ENCODE results near the gene CDC42BPA.

The CDC42BPA gene

GRCh38 chr1:227174164-227174563 lies 144.1 kb downstream of the CDC42BPA start:
- H3K4me3 ChIP-seq (ENCODE audit: low read length) = no peak overlapping the region
- DNase-seq (ENCODE audit: low read depth) = peak; percentile 70
- TF ChIP-seq CTCF (conservative IDR thresholded peaks at IDR 0.05; ENCODE audit: low read depth, low read length) = no peak

GRCh38 chr1:227170361-227171166 lies 147.7 kb downstream of the CDC42BPA start:
- no peak for DNase-seq (ENCODE audit: low read depth)
- TF ChIP-seq CTCF (conservative IDR thresholded peaks at IDR 0.05; ENCODE audit: low read depth, low read length) = no peak
- H3K4me3 ChIP-seq (ENCODE audit: low read length) = no peak overlapping the region

GRCh38 chr1:227169343-227169742 lies 148.9 kb downstream of the CDC42BPA start:
- no peak overlapping the region for H3K4me3 ChIP-seq (ENCODE audit: low read length)
- no peak for DNase-seq (ENCODE audit: low read depth)
- no peak for TF ChIP-seq CTCF (conservative IDR thresholded peaks at IDR 0.05; ENCODE audit: low read depth, low read length)

GRCh38 chr1:227167276-227168101 lies 150.8 kb downstream of the CDC42BPA start:
- DNase-seq (ENCODE audit: low read depth) = no peak
- no peak overlapping the region for H3K4me3 ChIP-seq (ENCODE audit: low read length)
- TF ChIP-seq CTCF (conservative IDR thresholded peaks at IDR 0.05; ENCODE audit: low read depth, low read length) = no peak

GRCh38 chr1:227166559-227166958 lies 151.7 kb downstream of the CDC42BPA start:
- no peak overlapping the region for H3K4me3 ChIP-seq (ENCODE audit: low read length)
- DNase-seq (ENCODE audit: low read depth) = no peak
- no peak for TF ChIP-seq CTCF (conservative IDR thresholded peaks at IDR 0.05; ENCODE audit: low read depth, low read length)

GRCh38 chr1:227161470-227161869 lies 156.8 kb downstream of the CDC42BPA start:
- DNase-seq (ENCODE audit: low read depth) = no peak
- no peak for TF ChIP-seq CTCF (conservative IDR thresholded peaks at IDR 0.05; ENCODE audit: low read depth, low read length)
- H3K4me3 ChIP-seq (ENCODE audit: low read length) = no peak overlapping the region

Data from retinal pigment epithelial cell (primary cell).